Liver (tissue), 9 donors: Measurements from ENCODE around the gene CASQ1. TPM values are rescaled to one million over a fixed set of nuclear protein-coding genes. Genes with fewer than 3 reads are reported as not detected.

Experiments
- DNase-seq: peaks from one replicate; pipeline ENCODE4 v3.0.0-alpha.2; 2017; ENCODE audit warnings: low spot score
- H3K27ac ChIP-seq, 2 donors: one replicate each; pipeline ENCODE4 v1.7.0; 2013; ENCODE audit warnings: inconsistent platforms in 2 of 2, low read length in 2 of 2, control low read depth in 1 of 2, low read depth in 1 of 2, mild to moderate bottlenecking in 1 of 2
- H3K27me3 ChIP-seq, 4 donors: one replicate each; pipeline versions ENCODE4 v1.6.1 to v1.7.0; 2013; ENCODE audit warnings: low read length in 3 of 4, inconsistent platforms in 1 of 4, mild to moderate bottlenecking in 1 of 4, moderate library complexity in 1 of 4; ENCODE audit not compliant: control insufficient read depth in 4 of 4, insufficient read depth in 4 of 4
- H3K36me3 ChIP-seq, 4 donors: one replicate each; pipeline versions ENCODE4 v1.6.1 to v1.7.0; 2013; ENCODE audit warnings: low read length in 3 of 4, mild to moderate bottlenecking in 3 of 4, low read depth in 1 of 4, moderate library complexity in 1 of 4; ENCODE audit not compliant: control insufficient read depth in 4 of 4, insufficient read depth in 3 of 4
- H3K4me1 ChIP-seq, 4 donors: one replicate each; pipeline versions ENCODE4 v1.6.1 to v1.7.0; 2013; ENCODE audit warnings: low read length in 3 of 4, mild to moderate bottlenecking in 3 of 4, moderate library complexity in 1 of 4; ENCODE audit not compliant: control insufficient read depth in 4 of 4, insufficient read depth in 4 of 4
- H3K4me3 ChIP-seq, 3 donors: one replicate each; pipeline versions ENCODE4 v1.6.1 to v1.7.0; 2013; ENCODE audit warnings: low read length in 3 of 3, control low read depth in 1 of 3, low read depth in 1 of 3, mild to moderate bottlenecking in 1 of 3
- H3K9ac ChIP-seq, 2 donors: one replicate each; pipeline ENCODE4 v1.7.0; 2013; ENCODE audit warnings: low read length in 2 of 2, mild to moderate bottlenecking in 2 of 2, moderate library complexity in 2 of 2, control low read depth in 1 of 2, low read depth in 1 of 2
- H3K9me3 ChIP-seq, 4 donors: one replicate each; pipeline versions ENCODE4 v1.6.1 to v1.7.0; 2013; ENCODE audit warnings: low read length in 3 of 4; ENCODE audit not compliant: control insufficient read depth in 4 of 4
- ATF3 ChIP-seq: IDR thresholded peaks from 2 replicates; pipeline ENCODE4 v1.6.1; 2016; ENCODE audit warnings: antibody characterized with exemption
- CTCF ChIP-seq: fragments of 150-350 bp; IDR thresholded peaks from 2 replicates; pipeline ENCODE4 v1.5.1; 2017; ENCODE audit warnings: improper control_type of control experiment, low read depth, low read length; ENCODE audit not compliant: missing input control
- EGR1 ChIP-seq, 2 donors: IDR thresholded peaks; 2 replicates each; pipeline ENCODE4 v1.6.1; 2016 to 2018; ENCODE audit warnings: antibody characterized with exemption in 2 of 2, low read depth in 2 of 2
- FOXA1 ChIP-seq: IDR thresholded peaks from 2 replicates; pipeline ENCODE4 v1.6.1; 2016; ENCODE audit warnings: antibody characterized with exemption
- FOXA2 ChIP-seq: IDR thresholded peaks from 2 replicates; pipeline ENCODE4 v1.6.1; 2016; ENCODE audit warnings: antibody characterized with exemption
- GABPA ChIP-seq, 2 donors: IDR thresholded peaks in 1 of 2; conservative IDR thresholded peaks in 1 of 2; 2 replicates each; pipeline ENCODE4 v1.6.1; 2016; ENCODE audit warnings: antibody characterized with exemption in 2 of 2, mild to moderate bottlenecking in 1 of 2, moderate library complexity in 1 of 2
- HNF4A ChIP-seq, 2 donors: conservative IDR thresholded peaks; 2 replicates each; pipeline ENCODE4 v1.6.1; 2016; ENCODE audit warnings: antibody characterized with exemption in 2 of 2, mild to moderate bottlenecking in 2 of 2
- HNF4G ChIP-seq: IDR thresholded peaks from 2 replicates; pipeline ENCODE4 v1.6.1; 2016; ENCODE audit warnings: antibody characterized with exemption
- JUND ChIP-seq, 2 donors: IDR thresholded peaks; 2 replicates each; pipeline ENCODE4 v1.6.1; 2016; ENCODE audit warnings: antibody characterized with exemption in 2 of 2
- MAX ChIP-seq: IDR thresholded peaks from 2 replicates; pipeline ENCODE4 v1.6.1; 2016; ENCODE audit warnings: antibody characterized with exemption
- NR2F2 ChIP-seq: IDR thresholded peaks from 2 replicates; pipeline ENCODE4 v1.6.1; 2016; ENCODE audit warnings: antibody characterized with exemption
- RAD21 ChIP-seq, 2 donors: IDR thresholded peaks; 2 replicates each; pipeline ENCODE4 v1.6.1; 2016; ENCODE audit warnings: antibody characterized with exemption in 2 of 2, mild to moderate bottlenecking in 2 of 2
- REST ChIP-seq: IDR thresholded peaks from 2 replicates; pipeline ENCODE4 v1.6.1; 2016; ENCODE audit warnings: antibody characterized with exemption, mild to moderate bottlenecking
- RXRA ChIP-seq, 2 donors: IDR thresholded peaks; 2 replicates each; pipeline ENCODE4 v1.6.1; 2017 to 2018; ENCODE audit warnings: antibody characterized with exemption in 2 of 2, mild to moderate bottlenecking in 1 of 2
- SP1 ChIP-seq: IDR thresholded peaks from 2 replicates; pipeline ENCODE4 v1.6.1; 2018; ENCODE audit warnings: antibody characterized with exemption, mild to moderate bottlenecking
- TAF1 ChIP-seq: conservative IDR thresholded peaks from 2 replicates; pipeline ENCODE4 v1.6.1; 2016; ENCODE audit warnings: antibody characterized with exemption, mild to moderate bottlenecking
- YY1 ChIP-seq: IDR thresholded peaks from 2 replicates; pipeline ENCODE4 v1.6.1; 2016; ENCODE audit warnings: antibody characterized with exemption, mild to moderate bottlenecking
- ZBTB33 ChIP-seq: IDR thresholded peaks from 2 replicates; pipeline ENCODE4 v1.6.1; 2016; ENCODE audit warnings: antibody characterized with exemption
- WGBS: extraction: QIAGEN DNeasy Blood & Tissue Kit; methylation state at CpG from one replicate; pipeline ENCODE4 v1.1.7; 2013; 5-methylcytosine and 5-hydroxymethylcytosine counted together
- polyA plus RNA-seq, 2 donors: library from polyadenylated mRNA; stranded (reverse) in 1 of 2; unstranded in 1 of 2; fragments of 200-250 nt in 1 of 2; fragments of >200 nt in 1 of 2; fragmentation: Nextera tagmentation in 1 of 2; extraction: Ambion mirVana in 1 of 2; gene quantifications; one replicate each; pipeline versions ENCODE4 v1.2.1 to v1.2.3, GENCODE V29; 2013 to 2015
- total RNA-seq, 2 donors: library from RNA; depleted of rRNA; stranded (reverse); fragments of >200 nt; gene quantifications; one replicate each; pipeline ENCODE4 v1.2.3, GENCODE V29; 2014
- donor health status: healthy.
- donor health status: healthy.
- donor health status: healthy.
- donor health status: healthy.
- donor health status: healthy.

The CASQ1 gene
- total and polyA plus RNA-seq, 4 donors, result not detected

GRCh38 chr1:160209321-160210046 is 19.1 kb downstream of the CASQ1 start:
- no peak overlapping the region for H3K4me3 ChIP-seq
- TF ChIP-seq SP1 (no peak), HNF4G (no peak), TAF1 (no peak), YY1 (no peak), ATF3 (no peak), RXRA (IDR thresholded peaks at IDR 0.05) (no peak), FOXA1 (no peak), EGR1 (IDR thresholded peaks at IDR 0.05; ENCODE audit: low read depth in 2 of 2) (no peak), FOXA2 (no peak), RAD21 (IDR thresholded peaks at IDR 0.05) (no peak), REST (no peak), HNF4A (conservative IDR thresholded peaks at IDR 0.05) (no peak), MAX (no peak), JUND (IDR thresholded peaks at IDR 0.05) (no peak), GABPA (IDR thresholded peaks at IDR 0.05 in 1 of 2, conservative IDR thresholded peaks at IDR 0.05 in 1 of 2) (no peak), NR2F2 (no peak), ZBTB33 (no peak), CTCF (no peak)
- H3K4me1 ChIP-seq, result peaks cover 3 to 26% (median 9%) of the 10 kb centered on the region in 4 donors
- H3K27me3 ChIP-seq, result no peaks in the 10 kb centered on the region
- H3K36me3 ChIP-seq, result peaks cover 5 to 26% (median 13%) of the 10 kb centered on the region in 4 donors
- no peak for DNase-seq
- WGBS, result 71% methylated on average over 7 of the region's 7 CpGs
- no peak overlapping the region for H3K27ac ChIP-seq
- H3K9ac ChIP-seq, result no peak overlapping the region
- no peaks in the 10 kb centered on the region for H3K9me3 ChIP-seq
